GM04504 (cell line): ENCODE results near the gene HADHB.
A peak's percentile ranks its signal among the peaks of the same experiment; 100 is the strongest.
"Not testable (repeated sequence)": the region's sequence is repeated elsewhere in the genome, so short reads cannot be mapped to it uniquely, and the experiment has no call there.

ENCODE experiments used
- DNase-seq: peaks from one replicate; pipeline ENCODE4 v3.0.0-alpha.2; 2012; ENCODE audit warnings: low read depth

Gene HADHB

GRCh38 chr2:26298286-26298637, 53.5 kb downstream of the HADHB start:
- DNase-seq: no peak

- no peak for DNase-seq
Observed at GRCh38 chr2:26298638-26299393, 54.1 kb downstream of the HADHB start.

GRCh38 chr2:26299471-26300101, 54.8 kb downstream of the HADHB start:
- peak; percentile 35 for DNase-seq

- DNase-seq: no peak
Observed at GRCh38 chr2:26300234-26300925, 55.6 kb downstream of the HADHB start.

GRCh38 chr2:26302846-26303245, 58.1 kb downstream of the HADHB start:
- no peak for DNase-seq

- not testable (repeated sequence) for DNase-seq
Observed at GRCh38 chr2:26305094-26305493, 60.4 kb downstream of the HADHB start.

GRCh38 chr2:26305540-26305939, 60.8 kb downstream of the HADHB start:
- DNase-seq: no peak

- DNase-seq: no peak
Observed at GRCh38 chr2:26309921-26310320, 65.2 kb downstream of the HADHB start.

- DNase-seq: no peak
Observed at GRCh38 chr2:26312471-26312870, 67.7 kb downstream of the HADHB start.

- no peak for DNase-seq
Observed at GRCh38 chr2:26313446-26313845, 68.7 kb downstream of the HADHB start.

GRCh38 chr2:26314243-26314642, 69.5 kb downstream of the HADHB start:
- no peak for DNase-seq

GRCh38 chr2:26316041-26316440, 71.3 kb downstream of the HADHB start:
- no peak for DNase-seq

- DNase-seq: no peak
Observed at GRCh38 chr2:26316845-26317244, 72.1 kb downstream of the HADHB start.

GRCh38 chr2:26317377-26318105, 72.8 kb downstream of the HADHB start:
- DNase-seq: no peak

- no peak for DNase-seq
Observed at GRCh38 chr2:26318950-26319349, 74.2 kb downstream of the HADHB start.

- not testable (repeated sequence) for DNase-seq
Observed at GRCh38 chr2:26324479-26324878, 79.7 kb downstream of the HADHB start.

GRCh38 chr2:26324903-26325302, 80.2 kb downstream of the HADHB start:
- DNase-seq: no peak

GRCh38 chr2:26325851-26326250, 81.1 kb downstream of the HADHB start:
- no peak for DNase-seq

- DNase-seq: no peak
Observed at GRCh38 chr2:26326514-26326913, 81.8 kb downstream of the HADHB start.

GRCh38 chr2:26327291-26328272, 82.8 kb downstream of the HADHB start:
- DNase-seq: no peak

- not testable (repeated sequence) for DNase-seq
Observed at GRCh38 chr2:26329083-26329482, 84.3 kb downstream of the HADHB start.
